HepG2 (cell line): ENCODE measurements around the gene ZNFX1. TPM values are rescaled to one million over a fixed set of nuclear protein-coding genes. Genes with fewer than 3 reads are reported as not detected.

Experiments used
- HNRNPL ChIP-seq: fragments of 200-400 bp; formaldehyde crosslinking; IDR thresholded peaks from 2 replicates; pipeline ENCODE4 v1.6.1; 2017; ENCODE audit warnings: mild to moderate bottlenecking, low read depth, low read length
- KAT7 ChIP-seq: IDR thresholded peaks from 2 replicates; pipeline ENCODE4 v1.6.1; 2018; ENCODE audit warnings: borderline replicate concordance, missing compliant biosample characterization
- MAFF ChIP-seq: IDR thresholded peaks from 2 replicates; pipeline ENCODE4 v1.6.1; 2011; ENCODE audit warnings: low read depth, low read length, improper control_type of control experiment
- MZF1 ChIP-seq: sonication (generic); formaldehyde crosslinking; IDR thresholded peaks from 2 replicates; pipeline ENCODE4 v1.8.1; 2023; ENCODE audit warnings: mild to moderate bottlenecking, missing genetic modification reagents, borderline replicate concordance
- NR2F1 ChIP-seq, 2 experiments: fragments of 450-650 bp in 1 of 2; formaldehyde crosslinking in 1 of 2; IDR thresholded peaks; 2 replicates each; pipeline versions ENCODE4 v1.5.0 to v1.6.1; 2016 to 2020; ENCODE audit warnings: mild to moderate bottlenecking in 1 of 2, missing compliant biosample characterization in 1 of 2, missing genetic modification reagents in 1 of 2, moderate library complexity in 1 of 2
- SMARCC2 ChIP-seq: fragments of 450-650 bp; IDR thresholded peaks from 2 replicates; pipeline ENCODE4 v1.6.1; 2017; ENCODE audit warnings: antibody characterized with exemption, mild to moderate bottlenecking
- SRSF4 ChIP-seq: fragments of 200-400 bp; formaldehyde crosslinking; IDR thresholded peaks from one replicate; pipeline ENCODE4 v1.6.1; 2018; ENCODE audit warnings: mild to moderate bottlenecking, low read depth, low read length, moderate library complexity; ENCODE audit not compliant: poor library complexity, severe bottlenecking
- THYN1 ChIP-seq: sonication (generic); formaldehyde crosslinking; IDR thresholded peaks from 2 replicates; pipeline ENCODE4 v1.8.1; 2023; ENCODE audit warnings: low read depth, mild to moderate bottlenecking, moderate library complexity, missing genetic modification reagents, borderline replicate concordance
- ZFP36L2 ChIP-seq: sonication (generic); formaldehyde crosslinking; IDR thresholded peaks from 2 replicates; pipeline ENCODE4 v1.4.0; 2020; ENCODE audit warnings: missing genetic modification reagents
- ZNF143 ChIP-seq: sonication (generic); formaldehyde crosslinking; IDR thresholded peaks from 2 replicates; pipeline ENCODE4 v1.4.0; 2020; ENCODE audit warnings: missing genetic modification reagents
- ZNF24 ChIP-seq: fragments of 450-650 bp; IDR thresholded peaks from 2 replicates; pipeline ENCODE4 v1.6.1; 2017; ENCODE audit warnings: antibody characterized with exemption, mild to moderate bottlenecking
- ZNF280D ChIP-seq: sonication (generic); formaldehyde crosslinking; IDR thresholded peaks from 2 replicates; pipeline ENCODE4 v1.5.1; 2020; ENCODE audit warnings: mild to moderate bottlenecking, missing genetic modification reagents
- ZNF446 ChIP-seq: sonication (generic); formaldehyde crosslinking; IDR thresholded peaks from 2 replicates; pipeline ENCODE4 v1.5.0; 2020; ENCODE audit warnings: mild to moderate bottlenecking, missing genetic modification reagents
- ZNF510 ChIP-seq: sonication (generic); formaldehyde crosslinking; IDR thresholded peaks from 2 replicates; pipeline ENCODE4 v1.4.0; 2020; ENCODE audit warnings: low read depth, mild to moderate bottlenecking, missing genetic modification reagents
- ZNF513 ChIP-seq: sonication (generic); formaldehyde crosslinking; conservative IDR thresholded peaks from 2 replicates; pipeline ENCODE4 v1.5.0; 2020; ENCODE audit warnings: missing genetic modification reagents
- ZNF546 ChIP-seq: sonication (generic); formaldehyde crosslinking; conservative IDR thresholded peaks from 2 replicates; pipeline ENCODE4 v1.8.1; 2023; ENCODE audit warnings: mild to moderate bottlenecking, missing genetic modification reagents
- ZNF572 ChIP-seq: sonication (generic); formaldehyde crosslinking; IDR thresholded peaks from 2 replicates; pipeline ENCODE4 v1.5.1; 2020; ENCODE audit warnings: mild to moderate bottlenecking, missing genetic modification reagents
- ZNF709 ChIP-seq: sonication (generic); formaldehyde crosslinking; IDR thresholded peaks from 2 replicates; pipeline ENCODE4 v1.5.0; 2020; ENCODE audit warnings: mild to moderate bottlenecking, missing genetic modification reagents
- ZNF713 ChIP-seq: sonication (generic); formaldehyde crosslinking; IDR thresholded peaks from 2 replicates; pipeline ENCODE4 v1.4.0; 2020; ENCODE audit warnings: mild to moderate bottlenecking, missing genetic modification reagents
- ZSCAN5A ChIP-seq: sonication (generic); formaldehyde crosslinking; IDR thresholded peaks from 2 replicates; pipeline ENCODE4 v1.8.0; 2022; ENCODE audit warnings: mild to moderate bottlenecking, missing genetic modification reagents, borderline replicate concordance
- ZSCAN9 ChIP-seq: IDR thresholded peaks from 2 replicates; pipeline ENCODE4 v1.6.1; 2016; ENCODE audit warnings: borderline replicate concordance
- polyA plus RNA-seq, 8 experiments: library from polyadenylated mRNA; depleted of rRNA in 3 of 8; stranded (reverse) in 7 of 8; unstranded in 1 of 8; fragments of >200 nt; fragmentation: Illumina TruSeq in 4 of 8; extraction: Trizol in 4 of 8; gene quantifications; 2 replicates each; pipeline versions ENCODE4 v1.2.1 to v1.2.3, GENCODE V29; 2011 to 2016; ENCODE audit warnings: low read depth in 4 of 8, missing spikeins in 1 of 8, mixed read lengths in 1 of 8; ENCODE audit not compliant: insufficient read depth in 1 of 8
- total RNA-seq, 5 experiments: library from RNA; depleted of rRNA; stranded (reverse); fragments of >200 nt; fragmentation: Illumina TruSeq; extraction: Trizol; gene quantifications; 2 replicates each; pipeline ENCODE4 v1.2.3, GENCODE V29; 2016; ENCODE audit warnings: low read depth in 1 of 5
- TF ChIP-seq, protein P1 (sequence below): sonication (generic); formaldehyde crosslinking; IDR thresholded peaks from 2 replicates; pipeline ENCODE4 v1.4.0; 2020; ENCODE audit warnings: missing genetic modification reagents

Gene ZNFX1
- total and polyA plus RNA-seq, 2 of the 13 experiments (the other 11 are each of a cell fraction or from before 2014, with no cell fraction given) = 2.9 to 11.1 TPM

DNA sequence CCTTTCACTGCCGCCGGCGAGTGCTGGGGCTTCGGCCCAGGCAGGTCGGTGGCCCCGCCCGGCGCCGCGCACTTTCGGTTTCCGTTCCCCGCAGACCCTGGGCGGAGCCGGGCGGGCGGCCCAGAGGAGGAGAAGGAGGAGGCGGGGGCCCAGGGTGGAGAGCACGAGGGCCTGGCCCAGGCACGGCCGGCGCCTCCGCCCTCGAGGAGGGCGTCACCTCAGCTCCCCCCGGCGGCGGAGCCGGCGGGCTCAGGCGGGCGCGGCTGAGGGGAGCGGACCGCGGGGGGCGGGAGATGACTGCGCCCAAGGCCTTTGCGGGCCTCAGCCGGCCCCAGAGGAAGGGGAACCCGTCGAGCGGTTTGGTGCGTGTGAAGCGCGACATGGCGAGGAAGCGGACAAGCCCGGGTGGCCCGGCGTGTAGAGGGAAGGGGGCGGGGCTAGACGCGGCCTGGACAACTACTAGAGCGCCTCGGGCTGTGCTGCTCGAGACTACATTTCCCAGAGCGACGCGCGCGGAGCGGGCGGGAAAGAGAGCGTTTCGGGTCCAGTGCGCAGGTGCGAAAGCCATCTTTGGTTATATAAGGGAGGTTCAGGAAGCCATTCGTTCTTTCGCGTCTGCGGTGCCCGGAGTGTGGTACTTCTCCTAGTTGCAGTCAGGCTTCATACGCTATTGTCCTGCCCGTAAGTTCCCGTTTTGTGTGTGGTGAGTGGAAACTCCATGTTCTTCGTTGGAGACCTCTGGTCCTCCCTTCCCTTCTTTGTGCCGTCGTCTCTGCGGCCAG is at the start of gene ZNFX1 (continued):
- peak; percentile 96 for TF ChIP-seq ZSCAN5A (CRISPR knock-in tag)
- peak; percentile 96 for TF ChIP-seq ZNF546 (CRISPR knock-in tag)
- TF ChIP-seq, protein P1, sequence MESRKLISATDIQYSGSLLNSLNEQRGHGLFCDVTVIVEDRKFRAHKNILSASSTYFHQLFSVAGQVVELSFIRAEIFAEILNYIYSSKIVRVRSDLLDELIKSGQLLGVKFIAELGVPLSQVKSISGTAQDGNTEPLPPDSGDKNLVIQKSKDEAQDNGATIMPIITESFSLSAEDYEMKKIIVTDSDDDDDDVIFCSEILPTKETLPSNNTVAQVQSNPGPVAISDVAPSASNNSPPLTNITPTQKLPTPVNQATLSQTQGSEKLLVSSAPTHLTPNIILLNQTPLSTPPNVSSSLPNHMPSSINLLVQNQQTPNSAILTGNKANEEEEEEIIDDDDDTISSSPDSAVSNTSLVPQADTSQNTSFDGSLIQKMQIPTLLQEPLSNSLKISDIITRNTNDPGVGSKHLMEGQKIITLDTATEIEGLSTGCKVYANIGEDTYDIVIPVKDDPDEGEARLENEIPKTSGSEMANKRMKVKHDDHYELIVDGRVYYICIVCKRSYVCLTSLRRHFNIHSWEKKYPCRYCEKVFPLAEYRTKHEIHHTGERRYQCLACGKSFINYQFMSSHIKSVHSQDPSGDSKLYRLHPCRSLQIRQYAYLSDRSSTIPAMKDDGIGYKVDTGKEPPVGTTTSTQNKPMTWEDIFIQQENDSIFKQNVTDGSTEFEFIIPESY (CRISPR knock-in tag) = peak; percentile 74; the same call in 1 of the 2 replicates
- peak; percentile 87 for TF ChIP-seq HNRNPL
- TF ChIP-seq ZNF143 = peak; percentile 97
- no peak for TF ChIP-seq SMARCC2
- peak in 1 of 2 experiments; percentile 55; a peak in 2 of 4 replicates for TF ChIP-seq NR2F1 (CRISPR knock-in tag; IDR thresholded peaks at IDR 0.05)
- TF ChIP-seq THYN1 (CRISPR knock-in tag) = 0 out of 2 replicates have a peak, but pooled peaks have one; percentile 77
- peak; percentile 95 for TF ChIP-seq ZSCAN9
- peak; percentile 89 for TF ChIP-seq ZNF513 (CRISPR knock-in tag)
- peak; percentile 13; the same call in 1 of the 2 replicates for TF ChIP-seq KAT7 (CRISPR knock-in tag)
- TF ChIP-seq ZNF572 = no peak
- TF ChIP-seq ZNF446 = peak; percentile 98; the same call in 1 of the 2 replicates
- peak; percentile 62 for TF ChIP-seq SRSF4
- TF ChIP-seq ZNF280D = peak; percentile 38; the same call in 1 of the 2 replicates
- TF ChIP-seq ZNF709 (CRISPR knock-in tag) = peak; percentile 99
- TF ChIP-seq ZNF713 (CRISPR knock-in tag) = peak; percentile 94
- no peak; the same call in 1 of the 2 replicates for TF ChIP-seq ZFP36L2 (CRISPR knock-in tag)
- TF ChIP-seq ZNF510 (CRISPR knock-in tag) = peak; percentile 99
- TF ChIP-seq MZF1 (CRISPR knock-in tag) = no peak
- no peak for TF ChIP-seq MAFF
- peak; percentile 77 for TF ChIP-seq ZNF24
